ENCODE measurements around the gene KRT6C.

DNA sequence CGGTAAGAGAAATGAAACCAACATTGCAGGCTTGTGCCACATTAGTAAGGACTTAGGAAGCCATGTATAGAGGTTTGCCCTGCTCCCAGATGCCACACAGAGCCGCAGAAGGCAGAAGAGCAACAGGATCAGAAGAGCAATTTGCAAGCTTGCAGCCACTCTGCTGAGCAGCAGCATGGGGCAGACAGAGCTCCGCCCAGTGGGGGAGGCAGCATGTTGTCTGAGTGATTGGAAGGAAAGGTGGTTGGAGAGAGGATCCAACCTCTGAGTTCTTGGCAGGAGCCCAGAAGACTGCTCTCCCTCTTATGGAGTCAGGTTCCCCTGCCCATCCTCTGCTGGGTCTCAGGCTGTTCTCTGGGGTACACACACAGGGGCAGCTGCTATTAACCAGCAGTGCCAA lies 21.8 kb upstream of the KRT6C start:
- TF ChIP-seq, protein P1, sequence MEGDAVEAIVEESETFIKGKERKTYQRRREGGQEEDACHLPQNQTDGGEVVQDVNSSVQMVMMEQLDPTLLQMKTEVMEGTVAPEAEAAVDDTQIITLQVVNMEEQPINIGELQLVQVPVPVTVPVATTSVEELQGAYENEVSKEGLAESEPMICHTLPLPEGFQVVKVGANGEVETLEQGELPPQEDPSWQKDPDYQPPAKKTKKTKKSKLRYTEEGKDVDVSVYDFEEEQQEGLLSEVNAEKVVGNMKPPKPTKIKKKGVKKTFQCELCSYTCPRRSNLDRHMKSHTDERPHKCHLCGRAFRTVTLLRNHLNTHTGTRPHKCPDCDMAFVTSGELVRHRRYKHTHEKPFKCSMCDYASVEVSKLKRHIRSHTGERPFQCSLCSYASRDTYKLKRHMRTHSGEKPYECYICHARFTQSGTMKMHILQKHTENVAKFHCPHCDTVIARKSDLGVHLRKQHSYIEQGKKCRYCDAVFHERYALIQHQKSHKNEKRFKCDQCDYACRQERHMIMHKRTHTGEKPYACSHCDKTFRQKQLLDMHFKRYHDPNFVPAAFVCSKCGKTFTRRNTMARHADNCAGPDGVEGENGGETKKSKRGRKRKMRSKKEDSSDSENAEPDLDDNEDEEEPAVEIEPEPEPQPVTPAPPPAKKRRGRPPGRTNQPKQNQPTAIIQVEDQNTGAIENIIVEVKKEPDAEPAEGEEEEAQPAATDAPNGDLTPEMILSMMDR (IDR thresholded peaks at IDR 0.05; ENCODE audit: low read length), result no peak
- TF ChIP-seq EZH2 (IDR thresholded peaks at IDR 0.05; ENCODE audit: borderline replicate concordance, low read length), result no peak
